Left ventricle myocardium inferior (tissue), 1 donor: ENCODE measurements around the gene FNTB. TPM values are rescaled to one million over a fixed set of nuclear protein-coding genes. Genes with fewer than 3 reads are reported as not detected.

Experiments used
- DNase-seq: peaks from one replicate; pipeline ENCODE4 v3.0.0-alpha.2; 2020
- H3K27ac ChIP-seq: fragments of 200-600 bp; replicated peaks from 2 replicates; pipeline ENCODE4 v1.8.0; 2021
- H3K27me3 ChIP-seq: fragments of 200-600 bp; 2 replicates; pipeline ENCODE4 v1.8.0; 2021; ENCODE audit warnings: low read depth
- H3K36me3 ChIP-seq: fragments of 200-600 bp; 2 replicates; pipeline ENCODE4 v1.8.0; 2021
- H3K4me1 ChIP-seq: fragments of 200-600 bp; 2 replicates; pipeline ENCODE4 v1.8.0; 2021
- H3K4me3 ChIP-seq: fragments of 200-600 bp; 2 replicates; pipeline ENCODE4 v1.8.0; 2021; ENCODE audit warnings: mild to moderate bottlenecking, moderate library complexity
- H3K9me3 ChIP-seq: fragments of 200-600 bp; replicated peaks from 2 replicates; pipeline ENCODE4 v1.8.0; 2021
- intact Hi-C: fragments of 100-400 bp; cut with micrococcal nuclease; formaldehyde crosslinking; loops from one replicate; pipeline ENCODE4 v1.11.0; 2022
- total RNA-seq: library from RNA; stranded (reverse); fragmentation: NEBNext Ultra II Directional; extraction: Animal tissue kit (Norgen Biotek cat#: 25700); gene quantifications from one replicate; pipeline ENCODE4 v1.2.1, GENCODE V29; 2021
- TF ChIP-seq, protein P1 (sequence below): fragments of 200-600 bp; IDR thresholded peaks from 2 replicates; pipeline ENCODE4 v1.8.0; 2021; ENCODE audit warnings: antibody characterized with exemption, mild to moderate bottlenecking, borderline replicate concordance
- donor health status: DM: no; HTN: yes; CAD: no; lungs with severe emphysema.

FNTB gene
- total RNA-seq, 1 donor from 2014 or later, result 17.9 TPM

DNA sequence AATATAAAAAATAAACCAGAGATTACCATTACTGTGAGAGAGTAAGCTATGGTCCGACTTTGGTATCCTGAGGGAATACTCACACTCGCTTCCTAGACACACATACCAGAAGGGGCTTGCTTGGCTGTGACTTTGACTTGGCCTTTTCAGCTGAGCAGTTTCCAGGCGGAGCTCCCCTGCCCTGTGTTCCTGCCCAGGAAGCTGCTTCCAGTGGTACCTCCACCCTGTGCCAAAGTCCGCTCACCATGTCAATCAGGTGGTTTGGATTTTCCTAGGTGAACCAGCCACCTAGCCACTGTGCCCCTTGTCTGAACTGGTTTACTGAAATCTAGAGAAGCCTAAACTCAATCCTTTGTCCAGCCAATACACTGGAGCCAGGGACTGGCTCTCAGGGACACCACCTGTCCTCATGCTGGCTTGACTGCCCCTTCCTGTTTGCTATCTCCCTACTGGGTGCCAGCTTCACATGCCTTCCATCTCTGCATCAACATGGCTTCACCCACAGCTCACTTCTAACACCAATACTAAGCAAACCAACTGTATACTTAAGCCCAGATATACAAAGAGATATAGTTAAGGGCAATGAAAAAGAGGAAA, 87.0 kb downstream of the FNTB start:
- H3K4me3 ChIP-seq, result no peak overlapping the region
- DNase-seq, result no peak
- H3K4me1 ChIP-seq, result peaks cover 92% of the 10 kb centered on the region
- peak overlapping the region; percentile 84 for H3K27ac ChIP-seq
- peaks cover 44% of the 10 kb centered on the region for H3K36me3 ChIP-seq
- no peaks in the 10 kb centered on the region for H3K9me3 ChIP-seq
- TF ChIP-seq, protein P1, sequence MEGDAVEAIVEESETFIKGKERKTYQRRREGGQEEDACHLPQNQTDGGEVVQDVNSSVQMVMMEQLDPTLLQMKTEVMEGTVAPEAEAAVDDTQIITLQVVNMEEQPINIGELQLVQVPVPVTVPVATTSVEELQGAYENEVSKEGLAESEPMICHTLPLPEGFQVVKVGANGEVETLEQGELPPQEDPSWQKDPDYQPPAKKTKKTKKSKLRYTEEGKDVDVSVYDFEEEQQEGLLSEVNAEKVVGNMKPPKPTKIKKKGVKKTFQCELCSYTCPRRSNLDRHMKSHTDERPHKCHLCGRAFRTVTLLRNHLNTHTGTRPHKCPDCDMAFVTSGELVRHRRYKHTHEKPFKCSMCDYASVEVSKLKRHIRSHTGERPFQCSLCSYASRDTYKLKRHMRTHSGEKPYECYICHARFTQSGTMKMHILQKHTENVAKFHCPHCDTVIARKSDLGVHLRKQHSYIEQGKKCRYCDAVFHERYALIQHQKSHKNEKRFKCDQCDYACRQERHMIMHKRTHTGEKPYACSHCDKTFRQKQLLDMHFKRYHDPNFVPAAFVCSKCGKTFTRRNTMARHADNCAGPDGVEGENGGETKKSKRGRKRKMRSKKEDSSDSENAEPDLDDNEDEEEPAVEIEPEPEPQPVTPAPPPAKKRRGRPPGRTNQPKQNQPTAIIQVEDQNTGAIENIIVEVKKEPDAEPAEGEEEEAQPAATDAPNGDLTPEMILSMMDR, result no peak
- intact Hi-C loops, result no loop called here
- no peaks in the 10 kb centered on the region for H3K27me3 ChIP-seq

- peak overlapping the region; percentile 84 for H3K27ac ChIP-seq
- H3K4me3 ChIP-seq, result no peak overlapping the region
- H3K4me1 ChIP-seq, result peaks cover 94% of the 10 kb centered on the region
- no peaks in the 10 kb centered on the region for H3K27me3 ChIP-seq
- intact Hi-C loops, result no loop called here
- H3K36me3 ChIP-seq, result peaks cover 35% of the 10 kb centered on the region
- no peaks in the 10 kb centered on the region for H3K9me3 ChIP-seq
- TF ChIP-seq, protein P1, result no peak
- no peak for DNase-seq
Measured at GRCh38 chr14:65074449-65075150, 87.9 kb downstream of the FNTB start.

DNA sequence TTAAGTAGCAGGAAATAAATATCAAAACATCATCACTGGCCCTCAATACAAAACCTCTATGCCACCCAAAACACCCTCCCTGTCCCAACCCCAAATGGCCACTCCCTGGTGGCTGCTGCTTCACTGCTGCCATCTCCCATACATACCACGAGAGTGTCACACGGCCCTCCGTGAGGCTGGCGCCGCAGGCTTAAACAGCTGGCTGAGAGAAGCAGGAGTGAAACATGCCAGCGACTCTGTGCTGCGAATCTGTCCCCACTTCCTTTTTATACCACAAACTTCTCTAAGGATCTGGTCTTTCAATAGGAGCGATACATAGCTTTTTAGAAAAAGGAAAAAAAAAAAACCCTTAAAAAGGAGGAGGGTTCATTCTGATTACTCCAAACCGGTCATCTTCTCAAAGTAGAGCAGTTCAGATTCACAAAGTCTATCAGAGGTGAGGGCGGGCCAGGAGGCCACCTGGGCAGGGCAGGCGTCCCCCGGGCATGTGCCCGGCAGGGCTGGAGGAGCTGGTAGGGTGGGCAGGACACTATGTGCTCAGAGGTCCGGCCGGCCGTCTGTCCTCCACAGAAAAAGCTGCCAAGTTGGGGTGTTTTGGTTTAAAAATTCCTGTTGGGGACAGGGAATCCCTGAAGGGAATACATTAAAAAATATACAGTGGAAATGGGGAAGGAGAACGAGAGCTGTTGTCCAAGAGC, 89.1 kb downstream of the FNTB start:
- intact Hi-C loops, result no loop called here
- peaks cover 31% of the 10 kb centered on the region for H3K36me3 ChIP-seq
- H3K27ac ChIP-seq, result peak overlapping the region; percentile 84
- no peak overlapping the region for H3K4me3 ChIP-seq
- TF ChIP-seq, protein P1, result no peak
- H3K4me1 ChIP-seq, result peaks cover 94% of the 10 kb centered on the region
- H3K27me3 ChIP-seq, result no peaks in the 10 kb centered on the region
- no peak for DNase-seq
- H3K9me3 ChIP-seq, result no peaks in the 10 kb centered on the region

DNA sequence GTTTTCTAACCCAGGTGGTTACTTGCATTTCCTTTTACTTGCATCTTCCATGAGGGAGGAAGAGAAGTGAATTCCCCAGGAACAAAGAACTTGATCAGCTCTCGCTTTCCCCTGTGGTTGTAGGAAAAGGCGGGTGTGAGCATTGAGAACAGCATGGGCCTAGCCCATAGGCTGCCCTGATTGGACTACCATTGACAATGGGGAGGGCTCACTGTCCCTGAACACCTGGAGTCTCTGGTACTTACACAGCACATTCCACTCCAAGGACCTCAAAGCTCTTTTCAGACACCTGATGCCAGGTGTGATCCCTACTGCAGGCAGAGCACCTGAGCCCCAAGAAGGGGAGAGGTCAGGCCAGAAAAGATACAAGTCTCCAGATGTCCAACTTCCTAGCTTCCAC, 90.6 kb downstream of the FNTB start:
- no peaks in the 10 kb centered on the region for H3K9me3 ChIP-seq
- H3K36me3 ChIP-seq, result peaks cover 39% of the 10 kb centered on the region
- intact Hi-C loops, result no loop called here
- no peak for DNase-seq
- no peak overlapping the region for H3K4me3 ChIP-seq
- H3K4me1 ChIP-seq, result peaks cover 94% of the 10 kb centered on the region
- H3K27me3 ChIP-seq, result no peaks in the 10 kb centered on the region
- H3K27ac ChIP-seq, result no peak overlapping the region
- TF ChIP-seq, protein P1, result no peak

DNA sequence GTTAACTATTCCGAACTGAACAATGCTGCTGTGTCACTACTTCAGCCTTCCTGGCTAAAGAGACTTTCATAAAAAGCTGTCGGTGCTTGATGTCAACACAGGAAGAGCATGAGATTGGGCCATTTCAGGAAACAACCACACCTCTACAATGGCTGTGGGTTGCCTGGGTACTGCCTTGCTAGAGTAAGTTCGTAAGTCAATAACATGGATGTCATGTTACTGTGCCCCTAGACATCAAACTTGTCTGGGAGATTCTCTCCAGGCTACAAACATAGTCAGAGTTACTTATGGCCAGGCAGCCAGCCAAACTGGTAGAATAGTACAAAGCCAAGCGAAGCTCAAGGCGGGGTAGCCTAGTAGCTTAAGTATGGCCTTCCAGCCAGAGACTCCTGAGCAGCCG, 92.5 kb downstream of the FNTB start:
- no peaks in the 10 kb centered on the region for H3K27me3 ChIP-seq
- TF ChIP-seq, protein P1, result no peak
- no peak for DNase-seq
- H3K4me3 ChIP-seq, result no peak overlapping the region
- peaks cover 45% of the 10 kb centered on the region for H3K36me3 ChIP-seq
- peak overlapping the region; percentile 75 for H3K27ac ChIP-seq
- intact Hi-C loops, result no loop called here
- H3K9me3 ChIP-seq, result no peaks in the 10 kb centered on the region
- H3K4me1 ChIP-seq, result peaks cover 94% of the 10 kb centered on the region
